Uterus (tissue), 2 donors: ENCODE measurements around the gene LRP1.

ENCODE experiments used
- CTCF ChIP-seq, 4 experiments: fragments of 200-600 bp in 2 of 4; fragments of 450-650 bp in 2 of 4; sonication (generic) in 2 of 4; IDR thresholded peaks; one replicate each; pipeline ENCODE4 v1.5.1; 2016 to 2019; ENCODE audit warnings: antibody characterized with exemption in 4 of 4, mild to moderate bottlenecking in 2 of 4, moderate library complexity in 1 of 4
- POLR2A ChIP-seq, 2 donors: fragments of 450-650 bp; IDR thresholded peaks; one replicate each; pipeline ENCODE4 v1.6.1; 2016; ENCODE audit warnings: antibody characterized with exemption in 2 of 2, mild to moderate bottlenecking in 1 of 2, moderate library complexity in 1 of 2

- no peak for TF ChIP-seq CTCF (IDR thresholded peaks at IDR 0.05)
- no peak for TF ChIP-seq POLR2A (IDR thresholded peaks at IDR 0.05)
Observed at GRCh38 chr12:57105011-57105753, 23.1 kb upstream of the LRP1 start.
